Small intestine (tissue), 7 donors: ENCODE data around the gene DPPA3. TPM values are rescaled to one million over a fixed set of nuclear protein-coding genes. Genes with fewer than 3 reads are reported as not detected.
"Not testable (repeated sequence)": the region's sequence is repeated elsewhere in the genome, so short reads cannot be mapped to it uniquely, and the experiment has no call there.

Experiments
- DNase-seq, 2 donors: peaks; one replicate each; pipeline versions ENCODE4 v3.0.0 to v3.0.0-alpha.2; 2013
- FAIRE-seq: peaks from 2 replicates; lab custom pipeline; 2012; peaks lifted over from hg19 to GRCh38; lab: Jason Lieb, UNC
- H3K27ac ChIP-seq, 3 donors: one replicate each; pipeline ENCODE4 v1.5.1; 2013; ENCODE audit warnings: low read length in 2 of 3, mild to moderate bottlenecking in 2 of 3, control low read depth in 1 of 3, inconsistent platforms in 1 of 3, low read depth in 1 of 3, moderate library complexity in 1 of 3
- H3K27me3 ChIP-seq, 3 donors: one replicate each; pipeline ENCODE4 v1.6.1; 2013; ENCODE audit warnings: low read length in 3 of 3, inconsistent platforms in 1 of 3; ENCODE audit not compliant: control insufficient read depth in 3 of 3, insufficient read depth in 3 of 3
- H3K36me3 ChIP-seq, 3 donors: one replicate each; pipeline ENCODE4 v1.6.1; 2013; ENCODE audit warnings: low read length in 3 of 3, inconsistent platforms in 1 of 3, low read depth in 1 of 3, mild to moderate bottlenecking in 1 of 3, moderate library complexity in 1 of 3; ENCODE audit not compliant: control insufficient read depth in 3 of 3, insufficient read depth in 2 of 3
- H3K4me1 ChIP-seq, 3 donors: one replicate each; pipeline ENCODE4 v1.6.1; 2013; ENCODE audit warnings: low read length in 2 of 3, inconsistent platforms in 1 of 3, low read depth in 1 of 3, mild to moderate bottlenecking in 1 of 3, moderate library complexity in 1 of 3; ENCODE audit not compliant: control insufficient read depth in 3 of 3, insufficient read depth in 2 of 3
- H3K4me3 ChIP-seq, 3 donors: one replicate each; pipeline ENCODE4 v1.5.1; 2013; ENCODE audit warnings: low read length in 3 of 3, control low read depth in 1 of 3, inconsistent platforms in 1 of 3, low read depth in 1 of 3, mild to moderate bottlenecking in 1 of 3, moderate library complexity in 1 of 3
- H3K9me3 ChIP-seq, 2 donors: one replicate each; pipeline ENCODE4 v1.6.1; 2013; ENCODE audit warnings: low read depth in 1 of 2, low read length in 1 of 2; ENCODE audit not compliant: control insufficient read depth in 2 of 2, insufficient read depth in 1 of 2
- WGBS, 3 donors: extraction: QIAGEN DNeasy Blood & Tissue Kit; methylation state at CpG; one replicate each; pipeline ENCODE4 v1.1.7; 2013; 5-methylcytosine and 5-hydroxymethylcytosine counted together
- polyA plus RNA-seq, 4 donors: library from polyadenylated mRNA; stranded (reverse) in 3 of 4; unstranded in 1 of 4; fragments of 200-250 nt in 3 of 4; fragments of 120-200 nt in 1 of 4; gene quantifications; one replicate each; pipeline versions ENCODE4 v1.2.1 to v1.2.3, GENCODE V29; 2013
- donor health status: healthy with polysubstance abuse.
- donor health status: control.
- donor health status: control.
- donor health status: Bipolar disorder and iron deficiency.
- donor health status: healthy.

The DPPA3 gene
- polyA plus RNA-seq, 4 donors = not detected

DNA sequence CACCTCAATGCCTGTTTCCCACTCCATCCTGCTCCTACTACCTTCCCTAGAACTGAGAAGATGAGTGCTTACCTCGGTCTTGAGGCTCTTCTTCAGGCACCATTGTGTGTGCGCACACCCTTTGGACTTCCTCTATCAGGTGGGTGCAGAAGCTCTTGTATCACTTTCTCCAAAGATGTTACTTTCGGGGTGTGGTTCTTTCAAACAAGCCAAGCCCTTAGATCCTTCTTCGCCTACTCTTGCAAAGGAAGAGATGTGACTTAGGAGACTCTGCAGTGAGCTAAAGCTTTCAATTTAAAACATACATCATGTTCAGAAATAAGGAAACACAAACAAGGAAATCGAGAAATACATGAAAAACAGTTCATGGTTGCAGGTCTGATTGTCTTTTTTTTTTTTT, 36.0 kb downstream of the DPPA3 start, which contains the start of gene CLEC4C:
Gene CLEC4C (minus strand): TSS at position 130 of the 400 bp plus-strand sequence. CDS start 27 bp downstream, at position 103.
- H3K27me3 ChIP-seq = no peaks in the 10 kb centered on the region
- H3K36me3 ChIP-seq = no peaks in the 10 kb centered on the region
- no peak within 1 kb of the TSS for H3K4me3 ChIP-seq
- H3K4me1 ChIP-seq = no peaks in the 10 kb centered on the region
- no peak within 1 kb of the TSS for H3K27ac ChIP-seq
- H3K9me3 ChIP-seq = peaks cover 0 to 2% of the 10 kb centered on the region in 2 donors
- 70 to 79% (median 77%) methylated on average over 5 of the region's 5 CpGs for WGBS, 3 donors
- FAIRE-seq (no peak), DNase-seq (no peak)

DNA sequence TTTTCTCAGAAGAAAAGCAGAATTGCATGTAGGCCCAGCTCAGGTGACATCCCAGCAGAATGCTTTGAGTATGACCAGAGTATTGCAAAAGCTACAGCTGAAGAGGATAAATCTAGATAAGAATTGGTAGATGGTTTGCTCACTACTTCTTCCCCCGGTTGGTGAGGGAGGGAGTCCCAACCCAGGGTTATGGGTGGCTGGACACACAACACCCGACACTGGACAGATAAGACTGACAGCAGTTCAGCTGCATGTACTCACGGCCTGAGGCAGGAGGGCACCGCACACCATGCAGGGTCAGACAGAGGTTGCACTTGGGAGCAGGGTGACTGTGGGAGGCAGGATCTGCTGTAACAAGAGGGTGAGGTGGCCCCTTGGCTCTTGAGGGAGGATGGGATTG, 37.6 kb downstream of the DPPA3 start:
- WGBS, 3 donors = 58 to 67% (median 61%) methylated on average over 4 of the region's 4 CpGs
- Histone ChIP-seq H3K4me3 (no peak overlapping the region), H3K36me3 (no peaks in the 10 kb centered on the region), H3K4me1 (no peaks in the 10 kb centered on the region), H3K27me3 (no peaks in the 10 kb centered on the region), H3K9me3 (peaks cover 0 to under 1% of the 10 kb centered on the region in 2 donors), H3K27ac (no peak overlapping the region)
- FAIRE-seq = no peak
- no peak for DNase-seq

DNA sequence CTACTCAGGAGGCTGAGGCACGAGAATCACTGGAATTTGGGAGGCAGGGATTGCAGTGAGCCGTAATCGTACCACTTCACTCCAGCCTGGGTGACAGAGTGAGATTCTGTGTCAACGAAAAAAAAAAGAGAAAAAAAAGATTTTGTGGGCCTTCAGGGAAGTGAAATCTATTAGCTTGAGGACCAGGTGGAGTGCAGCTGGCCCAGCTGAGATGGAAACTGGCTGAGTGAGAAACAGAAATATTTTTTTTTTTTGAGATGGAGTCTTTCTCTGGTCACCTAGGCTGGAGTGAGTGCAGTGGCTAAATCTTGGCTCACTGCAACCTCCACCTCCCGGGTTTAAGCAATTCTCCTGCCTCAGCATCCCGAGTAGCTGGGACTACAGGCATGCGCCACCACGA, 38.2 kb downstream of the DPPA3 start:
- FAIRE-seq (no peak), DNase-seq (no peak)
- H3K9me3 ChIP-seq = no peaks in the 10 kb centered on the region
- no peaks in the 10 kb centered on the region for H3K4me1 ChIP-seq
- H3K27me3 ChIP-seq = no peaks in the 10 kb centered on the region
- no peak overlapping the region for H3K27ac ChIP-seq
- H3K36me3 ChIP-seq = no peaks in the 10 kb centered on the region
- 85 to 93% (median 86%) methylated on average over 8 of the region's 8 CpGs for WGBS, 3 donors
- no peak overlapping the region for H3K4me3 ChIP-seq

DNA sequence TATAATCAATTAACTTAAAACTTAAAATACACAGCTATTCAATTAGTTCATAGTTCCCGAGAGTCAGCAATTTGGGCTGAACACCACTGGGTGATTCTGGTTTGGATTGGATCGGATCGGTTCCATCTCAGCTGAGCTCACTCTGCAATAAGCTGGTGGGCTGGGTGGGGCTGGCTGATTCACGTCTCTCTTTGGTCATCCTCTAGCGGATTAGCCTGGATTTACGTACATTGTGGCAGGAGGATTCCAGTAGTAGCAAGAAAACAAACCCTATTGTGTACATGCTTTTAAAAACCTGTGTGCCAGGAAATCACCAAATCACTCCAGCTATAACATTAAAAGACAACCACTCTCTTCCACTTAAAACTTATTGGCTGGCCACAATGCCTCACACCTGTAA, 39.1 kb downstream of the DPPA3 start:
- Histone ChIP-seq H3K36me3 (no peaks in the 10 kb centered on the region), H3K27me3 (no peaks in the 10 kb centered on the region), H3K9me3 (no peaks in the 10 kb centered on the region), H3K27ac (no peak overlapping the region), H3K4me1 (no peaks in the 10 kb centered on the region), H3K4me3 (no peak overlapping the region)
- no peak for DNase-seq
- no peak for FAIRE-seq
- WGBS, 3 donors = 81 to 91% (median 91%) methylated on average over 6 of the region's 6 CpGs

DNA sequence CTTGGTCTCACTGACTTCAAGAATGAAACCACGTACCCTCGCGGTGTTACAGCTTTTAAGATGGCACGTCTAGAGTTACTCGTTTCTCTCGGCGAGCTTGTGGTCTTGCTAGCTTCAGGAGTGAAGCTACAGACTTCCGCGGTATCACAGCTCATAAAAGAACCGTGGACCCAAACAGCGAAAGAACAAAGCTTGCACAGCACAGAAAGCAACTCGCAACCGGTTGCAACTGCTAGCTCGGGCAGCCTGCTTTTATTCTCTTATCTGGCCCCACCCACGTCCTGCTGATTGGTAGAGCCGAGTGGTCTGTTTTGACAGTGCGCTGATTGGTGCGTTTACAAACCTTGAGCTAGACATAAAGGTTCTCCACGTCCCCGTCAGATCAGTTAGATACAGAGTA, 40.2 kb downstream of the DPPA3 start:
- H3K4me1 ChIP-seq = no peaks in the 10 kb centered on the region
- no peaks in the 10 kb centered on the region for H3K9me3 ChIP-seq
- DNase-seq = no peak
- no peaks in the 10 kb centered on the region for H3K36me3 ChIP-seq
- no peak for FAIRE-seq
- H3K27me3 ChIP-seq = no peaks in the 10 kb centered on the region
- WGBS, 3 donors = 75 to 87% (median 83%) methylated on average over 20 of the region's 20 CpGs
- H3K27ac ChIP-seq = no peak overlapping the region
- no peak overlapping the region for H3K4me3 ChIP-seq

DNA sequence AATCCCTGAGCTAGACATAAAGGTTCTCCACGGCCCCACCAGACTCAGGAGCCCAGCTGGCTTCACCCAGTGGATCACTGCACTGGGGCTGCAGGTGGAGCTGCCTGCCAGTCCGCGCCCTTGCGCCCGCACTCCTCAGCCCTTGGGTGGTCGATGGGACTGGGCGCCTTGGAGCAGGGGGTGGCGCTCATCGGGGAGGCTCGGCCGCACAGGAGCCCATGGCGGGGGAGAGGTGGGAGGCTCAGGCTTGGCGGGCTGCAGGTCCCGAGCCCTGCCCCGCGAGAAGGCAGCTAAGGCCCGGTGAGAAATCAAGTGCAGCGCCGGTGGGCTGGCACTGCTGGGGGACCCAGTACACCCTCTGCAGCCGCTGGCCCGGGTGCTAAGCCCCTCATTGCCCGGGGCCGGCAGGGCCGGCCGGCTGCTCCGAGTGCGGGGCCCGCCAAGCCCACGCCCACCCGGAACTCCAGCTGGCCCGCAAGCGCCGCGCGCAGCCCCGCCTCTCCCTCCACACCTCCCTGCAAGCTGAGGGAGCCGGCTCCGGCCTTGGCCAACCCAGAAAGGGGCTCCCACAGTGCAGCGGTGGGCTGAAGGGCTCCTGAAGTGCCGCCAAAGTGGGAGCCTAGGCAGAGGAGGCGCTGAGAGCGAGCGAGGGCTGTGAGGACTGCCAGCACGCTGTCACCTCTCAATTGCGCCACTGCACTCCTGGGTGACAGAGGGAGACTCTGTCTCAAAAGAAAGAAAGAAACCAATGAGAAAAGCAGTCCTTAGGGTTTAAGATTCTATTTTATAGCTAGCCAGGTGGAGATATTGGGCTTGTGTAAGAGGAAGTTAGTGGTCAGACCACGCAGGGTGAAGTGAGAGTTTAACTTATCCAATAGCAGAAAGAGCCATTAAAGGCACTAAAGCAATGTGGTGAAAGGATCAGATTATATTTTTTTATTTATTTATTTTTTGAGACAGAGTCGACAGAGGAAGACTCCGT, 41.0 kb downstream of the DPPA3 start:
- FAIRE-seq, H3K36me3 ChIP-seq, H3K9me3 ChIP-seq, H3K27ac ChIP-seq, H3K4me3 ChIP-seq, H3K27me3 ChIP-seq, H3K4me1 ChIP-seq: not testable (repeated sequence)
- DNase-seq = peak in 1 of 2 donors; percentile 3
- WGBS, 3 donors = 91 to 95% (median 92%) methylated on average over 26 to 39 of the region's 48 CpGs

DNA sequence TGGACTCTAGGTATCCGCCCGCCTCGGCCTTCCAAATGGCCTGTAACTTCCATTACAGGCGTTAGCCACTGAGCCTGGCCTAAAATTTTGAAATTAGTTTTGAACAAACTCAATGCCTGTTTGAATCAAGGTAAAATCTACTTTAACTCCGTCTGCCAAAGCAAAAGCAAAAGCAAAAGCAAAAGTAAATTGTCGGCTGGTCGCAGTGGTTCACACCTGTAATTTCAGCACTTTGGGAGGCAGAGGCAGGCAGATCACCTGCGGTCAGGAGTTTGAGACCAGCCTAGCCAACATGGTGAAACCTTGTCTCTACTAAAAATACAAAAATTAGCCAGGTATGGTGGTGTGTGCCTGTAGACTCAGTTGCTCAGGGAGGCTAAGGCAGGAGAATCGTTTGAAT, 44.4 kb downstream of the DPPA3 start:
- WGBS, 3 donors = 50 to 71% (median 50%) methylated on average over 9 of the region's 9 CpGs
- peak in 1 of 2 donors; percentile 36 for DNase-seq
- not testable (repeated sequence) for H3K9me3 ChIP-seq, H3K27me3 ChIP-seq, FAIRE-seq, H3K36me3 ChIP-seq, H3K4me1 ChIP-seq, H3K27ac ChIP-seq, H3K4me3 ChIP-seq

DNA sequence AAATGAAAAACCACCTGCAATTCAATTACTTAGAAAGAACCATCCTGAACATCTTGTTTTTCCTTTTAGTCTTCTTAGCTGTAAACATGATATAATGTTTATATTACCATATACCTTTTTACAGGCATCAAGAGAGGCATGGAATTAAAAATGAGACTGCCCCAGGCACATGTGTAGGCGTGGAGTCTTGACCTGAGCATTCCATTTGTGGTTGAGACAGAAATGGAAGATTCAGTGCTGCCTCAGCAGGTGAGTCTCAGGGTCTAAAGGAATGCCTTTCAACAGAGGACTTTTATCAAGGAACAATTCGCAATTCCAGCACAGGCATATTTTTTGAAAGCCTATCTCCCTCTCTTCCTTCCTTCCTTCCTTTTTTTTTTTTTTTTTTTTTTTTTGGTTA, 45.8 kb downstream of the DPPA3 start:
- Histone ChIP-seq H3K27ac (no peak overlapping the region), H3K4me3 (no peak overlapping the region), H3K27me3 (no peaks in the 10 kb centered on the region), H3K36me3 (no peaks in the 10 kb centered on the region), H3K4me1 (no peaks in the 10 kb centered on the region), H3K9me3 (no peaks in the 10 kb centered on the region)
- DNase-seq (no peak), FAIRE-seq (no peak)
- 75 to 81% (median 80%) methylated on average over 2 of the region's 2 CpGs for WGBS, 3 donors
